ENCODE measurements around the gene RIT1. TPM values are rescaled to one million over a fixed set of nuclear protein-coding genes. Genes with fewer than 3 reads are reported as not detected.
A peak's percentile ranks its signal among the peaks of the same experiment; 100 is the strongest.

Gene RIT1
- total and polyA plus RNA-seq, 2 of the 13 experiments (the other 11 are each of a cell fraction or from before 2014, with no cell fraction given) = 12.2 to 32.2 TPM

GRCh38 chr1:155859881-155860871 is 51.0 kb downstream of the RIT1 start (continued):
- TF ChIP-seq ZNF687 (CRISPR knock-in tag; IDR thresholded peaks at IDR 0.05) (peak; percentile 38), ATF5 (CRISPR knock-in tag; IDR thresholded peaks at IDR 0.05; ENCODE audit: low read depth) (no peak), HNF1B (CRISPR knock-in tag; IDR thresholded peaks at IDR 0.05) (0 out of 2 replicates have a peak, but pooled peaks have one; percentile 24), ZNF256 (CRISPR knock-in tag; conservative IDR thresholded peaks at IDR 0.05) (no peak), SAP130 (CRISPR knock-in tag; IDR thresholded peaks at IDR 0.05; ENCODE audit: low read depth) (peak; percentile 31; the same call in 1 of the 2 replicates), ZFX (CRISPR knock-in tag; IDR thresholded peaks at IDR 0.05; ENCODE audit: low read depth) (peak; percentile 40; the same call in 1 of the 2 replicates), CREM (IDR thresholded peaks at IDR 0.05) (0 out of 2 replicates have a peak, but pooled peaks have one; percentile 24), CREM (CRISPR knock-in tag; IDR thresholded peaks at IDR 0.05) (no peak), DBP (CRISPR knock-in tag; IDR thresholded peaks at IDR 0.05; ENCODE audit: not compliant biosample characterization) (no peak), CEBPB (IDR thresholded peaks at IDR 0.05; ENCODE audit: borderline replicate concordance, low read depth, low read length) (0 out of 2 replicates have a peak, but pooled peaks have one; percentile 10)
